B cell (primary cell): ENCODE data around the gene COL25A1.

Experiments
- CTCF ChIP-seq: fragments of 200-600 bp; IDR thresholded peaks from one replicate; pipeline ENCODE4 v1.8.0; 2022; ENCODE audit warnings: antibody characterized with exemption, mild to moderate bottlenecking
- EZH2 ChIP-seq: IDR thresholded peaks from 2 replicates; pipeline ENCODE4 v1.6.1; 2012; ENCODE audit warnings: borderline replicate concordance, low read depth, mild to moderate bottlenecking, moderate library complexity, low read length; ENCODE audit not compliant: insufficient read depth, poor library complexity, severe bottlenecking

DNA sequence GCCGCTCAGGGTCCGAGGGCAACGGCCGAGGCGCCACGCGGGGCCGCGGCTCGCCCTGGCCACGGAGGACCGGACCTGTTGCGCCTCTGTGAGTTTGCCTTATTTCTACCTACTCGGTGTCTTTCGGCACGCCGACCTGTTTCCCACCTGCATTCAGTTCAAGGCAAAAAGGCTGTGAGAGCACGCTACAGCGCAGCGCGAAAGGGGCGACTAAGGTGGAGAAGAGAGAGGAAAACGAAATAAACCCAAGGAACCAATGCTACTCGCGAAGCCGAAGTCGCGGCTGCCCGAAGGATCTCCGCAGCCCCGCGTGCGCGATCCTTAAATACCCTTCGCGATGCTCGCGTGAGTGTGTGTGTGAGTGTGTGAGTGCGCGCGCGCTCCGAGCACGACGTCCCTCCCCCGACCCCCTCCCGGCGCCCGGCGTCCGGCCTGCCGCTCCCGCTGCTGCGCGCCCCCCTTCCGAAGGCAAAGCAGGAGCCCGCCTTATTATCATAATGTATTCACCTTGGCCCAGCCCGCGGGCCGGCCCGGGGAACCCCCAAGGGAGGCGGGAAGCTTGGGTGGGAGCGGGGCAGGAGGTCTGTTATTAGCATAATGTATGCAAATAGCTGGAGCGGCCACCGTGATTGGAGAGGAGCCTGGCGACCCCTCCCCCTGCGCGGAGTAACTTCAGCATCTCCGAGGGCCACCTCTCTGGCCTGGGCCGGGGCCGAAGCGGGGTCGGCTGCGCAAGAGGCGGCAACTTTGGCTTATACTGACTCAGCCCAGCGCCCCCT lies at the start of gene COL25A1:
- no peak for TF ChIP-seq CTCF
- no peak for TF ChIP-seq EZH2
